ENCODE measurements around the gene RNF103. TPM values are rescaled to one million over a fixed set of nuclear protein-coding genes. Genes with fewer than 3 reads are reported as not detected.
A peak's percentile ranks its signal among the peaks of the same experiment; 100 is the strongest.

Gene RNF103
- total RNA-seq, 2 donors from 2014 or later, result 11.9 to 17.9 TPM

- Histone ChIP-seq H3K4me3 (ENCODE audit: low read length) (no peak overlapping the region), H3K27me3 (ENCODE audit: control insufficient read depth, insufficient read depth, low read length, poor library complexity, severe bottlenecking) (no peaks in the 10 kb centered on the region), H3K9ac (ENCODE audit: extremely low read depth, low read length, poor library complexity, severe bottlenecking) (no peak overlapping the region), H3K36me3 (ENCODE audit: control insufficient read depth, insufficient read depth, low read length) (no peaks in the 10 kb centered on the region), H3K4me1 (ENCODE audit: control insufficient read depth, insufficient read depth, low read length) (no peaks in the 10 kb centered on the region), H3K27ac (ENCODE audit: low read depth, low read length) (no peak overlapping the region), H3K9me3 (ENCODE audit: control insufficient read depth, low read length) (peaks cover 6% of the 10 kb centered on the region)
- H3K36me3 Mint-ChIP-seq (ENCODE audit: low read depth), result no peaks in the 10 kb centered on the region
- no peak for TF ChIP-seq CTCF (conservative IDR thresholded peaks at IDR 0.05)
- no peak for DNase-seq
- peaks cover 10% of the 10 kb centered on the region for H3K9me3 Mint-ChIP-seq
- peaks cover 2% of the 10 kb centered on the region for H3K27me3 Mint-ChIP-seq (ENCODE audit: insufficient read depth)
- 91 to 93% methylated on average over 1 of the region's 1 CpG for WGBS, 2 experiments (ENCODE audit: insufficient coverage in 1 of 2, insufficient read length in 1 of 2)
- no peaks in the 10 kb centered on the region for H3K4me1 Mint-ChIP-seq
- H3K4me3 Mint-ChIP-seq, result no peak overlapping the region
- H3K27ac Mint-ChIP-seq, result no peak overlapping the region
Measured at GRCh38 chr2:86646865-86647264, 23.2 kb upstream of the RNF103 start.

GRCh38 chr2:86646329-86646728, 22.7 kb upstream of the RNF103 start:
- Mint-ChIP-seq H3K9me3 (peaks cover 15% of the 10 kb centered on the region), H3K27ac (no peak overlapping the region), H3K4me3 (no peak overlapping the region), H3K4me1 (no peaks in the 10 kb centered on the region), H3K27me3 (ENCODE audit: insufficient read depth) (peaks cover 2% of the 10 kb centered on the region), H3K36me3 (ENCODE audit: low read depth) (no peaks in the 10 kb centered on the region)
- no peaks in the 10 kb centered on the region for H3K27me3 ChIP-seq (ENCODE audit: control insufficient read depth, insufficient read depth, low read length, poor library complexity, severe bottlenecking)
- no peak for DNase-seq
- H3K36me3 ChIP-seq (ENCODE audit: control insufficient read depth, insufficient read depth, low read length), result no peaks in the 10 kb centered on the region
- H3K4me3 ChIP-seq (ENCODE audit: low read length), result no peak overlapping the region
- no peak for TF ChIP-seq CTCF (conservative IDR thresholded peaks at IDR 0.05)
- peaks cover 6% of the 10 kb centered on the region for H3K9me3 ChIP-seq (ENCODE audit: control insufficient read depth, low read length)
- no peaks in the 10 kb centered on the region for H3K4me1 ChIP-seq (ENCODE audit: control insufficient read depth, insufficient read depth, low read length)
- no peak overlapping the region for H3K27ac ChIP-seq (ENCODE audit: low read depth, low read length)
- 93 to 97% methylated on average over 4 of the region's 4 CpGs for WGBS, 2 experiments (ENCODE audit: insufficient coverage in 1 of 2, insufficient read length in 1 of 2)
- no peak overlapping the region for H3K9ac ChIP-seq (ENCODE audit: extremely low read depth, low read length, poor library complexity, severe bottlenecking)

GRCh38 chr2:86645752-86646151, 22.1 kb upstream of the RNF103 start:
- H3K9me3 Mint-ChIP-seq, result peaks cover 18% of the 10 kb centered on the region
- no peak for TF ChIP-seq CTCF (conservative IDR thresholded peaks at IDR 0.05)

More at GRCh38 chr2:86645752-86646151, 22.1 kb upstream of the RNF103 start:
- H3K27me3 Mint-ChIP-seq (ENCODE audit: insufficient read depth), result peaks cover 2% of the 10 kb centered on the region
- Histone ChIP-seq H3K9ac (ENCODE audit: extremely low read depth, low read length, poor library complexity, severe bottlenecking) (no peak overlapping the region), H3K27me3 (ENCODE audit: control insufficient read depth, insufficient read depth, low read length, poor library complexity, severe bottlenecking) (no peaks in the 10 kb centered on the region), H3K4me3 (ENCODE audit: low read length) (no peak overlapping the region), H3K36me3 (ENCODE audit: control insufficient read depth, insufficient read depth, low read length) (no peaks in the 10 kb centered on the region), H3K9me3 (ENCODE audit: control insufficient read depth, low read length) (peaks cover 6% of the 10 kb centered on the region), H3K27ac (ENCODE audit: low read depth, low read length) (no peak overlapping the region), H3K4me1 (ENCODE audit: control insufficient read depth, insufficient read depth, low read length) (no peaks in the 10 kb centered on the region)
- no peak overlapping the region for H3K27ac Mint-ChIP-seq
- 84 to 100% methylated on average over 1 to 4 of the region's 4 CpGs for WGBS, 2 experiments (ENCODE audit: insufficient coverage in 1 of 2, insufficient read length in 1 of 2)
- H3K36me3 Mint-ChIP-seq (ENCODE audit: low read depth), result no peaks in the 10 kb centered on the region
- no peak overlapping the region for H3K4me3 Mint-ChIP-seq
- no peaks in the 10 kb centered on the region for H3K4me1 Mint-ChIP-seq
- DNase-seq, result peak; percentile 58

Data from endodermal cell (in vitro differentiated cells).